Psoas muscle (tissue), 8 donors: ENCODE data around the gene COL8A1. TPM values are rescaled to one million over a fixed set of nuclear protein-coding genes. Genes with fewer than 3 reads are reported as not detected.
A peak's percentile ranks its signal among the peaks of the same experiment; 100 is the strongest.
"Not testable (repeated sequence)": the region's sequence is repeated elsewhere in the genome, so short reads cannot be mapped to it uniquely, and the experiment has no call there.

ENCODE experiments used
- ATAC-seq, 4 donors: fragments of 200-7000 bp; cut with Tn5 transposase; one replicate each; pipeline ENCODE4 v1.9.1; 2020; ENCODE audit warnings: moderate library complexity in 3 of 4, mild to moderate bottlenecking in 2 of 4
- DNase-seq, 2 donors: peaks; one replicate each; pipeline ENCODE4 v3.0.0-alpha.2; 2020
- H3K27ac ChIP-seq: fragments of 200-600 bp; one replicate; pipeline ENCODE4 v1.8.0; 2022
- H3K27me3 ChIP-seq, 3 donors: fragments of 200-600 bp in 1 of 3; one replicate each; pipeline versions ENCODE4 v1.6.1 to v1.8.0; 2013 to 2022; ENCODE audit warnings: low read length in 2 of 3, mild to moderate bottlenecking in 2 of 3, moderate library complexity in 1 of 3; ENCODE audit not compliant: insufficient read depth in 3 of 3
- H3K36me3 ChIP-seq, 2 donors: fragments of 200-600 bp in 1 of 2; one replicate each; pipeline versions ENCODE4 v1.6.1 to v1.8.0; 2013 to 2022; ENCODE audit warnings: low read depth in 1 of 2, mild to moderate bottlenecking in 1 of 2, moderate library complexity in 1 of 2; ENCODE audit not compliant: insufficient read depth in 1 of 2
- H3K4me1 ChIP-seq: fragments of 200-600 bp; one replicate; pipeline ENCODE4 v1.8.0; 2022
- H3K4me3 ChIP-seq: fragments of 200-600 bp; one replicate; pipeline ENCODE4 v1.8.0; 2022; ENCODE audit warnings: mild to moderate bottlenecking
- H3K9me3 ChIP-seq: fragments of 200-600 bp; one replicate; pipeline ENCODE4 v1.8.0; 2022
- WGBS, 3 donors: extraction: QIAGEN DNeasy Blood & Tissue Kit; methylation state at CpG; one replicate each; pipeline versions ENCODE4 v1.1.6 to v1.1.7; 2013; 5-methylcytosine and 5-hydroxymethylcytosine counted together
- intact Hi-C, 2 donors: fragments of 100-400 bp; cut with DNase I; formaldehyde crosslinking; loops; one replicate each; pipeline versions ENCODE4 v1.11.0 to v1.14.2; 2022
- polyA plus RNA-seq, 3 donors: library from polyadenylated mRNA; stranded (reverse); fragments of 200-250 nt; gene quantifications; one replicate each; pipeline ENCODE4 v1.2.3, GENCODE V29; 2013
- total RNA-seq, 4 donors: library from RNA; stranded (reverse); fragmentation: NEBNext Ultra II Directional in 2 of 4; extraction: Animal tissue kit (Norgen Biotek cat#: 25700) in 2 of 4; gene quantifications; one replicate each; pipeline versions ENCODE4 v1.2.1 to v1.2.4, GENCODE V29; 2021 to 2023
- TF ChIP-seq, protein P1 (sequence below): fragments of 200-600 bp; IDR thresholded peaks from one replicate; pipeline ENCODE4 v1.8.0; 2022; ENCODE audit warnings: antibody characterized with exemption
- donor health status: healthy with polysubstance abuse.
- donor health status: DM: no; HTN: no; CAD: no; lungs with moderate emphysema.
- donor health status: Bipolar disorder and iron deficiency.
- donor health status: healthy.
- donor health status: DM: yes; HTN: yes; CAD: no.
- donor health status: DM: no; HTN: no; CAD: no.
- donor health status: DM: no; HTN: no; CAD: no.
- donor health status: DM: yes; HTN: yes; CAD: no.

The COL8A1 gene
- total and polyA plus RNA-seq, 7 donors: 1.2 to 11.3 (median 2.3) TPM

DNA sequence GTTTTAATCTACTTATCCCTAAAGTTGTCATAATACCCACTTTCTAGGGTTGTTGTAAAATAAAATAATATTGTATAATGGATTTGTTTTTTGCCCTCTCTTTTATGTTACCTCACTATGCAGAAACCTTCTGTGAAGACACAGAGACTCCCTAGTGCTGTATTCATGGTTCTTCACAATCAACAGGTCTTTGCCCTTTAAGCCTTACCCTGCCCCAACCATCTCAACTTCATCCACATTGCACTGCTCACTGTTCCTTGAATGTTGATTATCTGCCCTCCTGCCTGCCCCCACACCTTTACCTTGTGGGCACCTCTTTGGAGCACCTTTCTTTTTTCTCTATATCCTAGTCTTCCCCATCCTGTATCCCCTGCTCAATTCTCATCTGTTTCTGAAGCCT lies 200.4 kb downstream of the COL8A1 start:
- Histone ChIP-seq H3K4me3 (no peak overlapping the region), H3K36me3 (peaks cover 0 to 7% of the 10 kb centered on the region in 2 donors), H3K27ac (peak overlapping the region; percentile 43), H3K27me3 (no peaks in the 10 kb centered on the region), H3K9me3 (no peaks in the 10 kb centered on the region), H3K4me1 (peaks cover 4% of the 10 kb centered on the region)
- ATAC-seq (no peak), DNase-seq (no peak)
- TF ChIP-seq, protein P1, sequence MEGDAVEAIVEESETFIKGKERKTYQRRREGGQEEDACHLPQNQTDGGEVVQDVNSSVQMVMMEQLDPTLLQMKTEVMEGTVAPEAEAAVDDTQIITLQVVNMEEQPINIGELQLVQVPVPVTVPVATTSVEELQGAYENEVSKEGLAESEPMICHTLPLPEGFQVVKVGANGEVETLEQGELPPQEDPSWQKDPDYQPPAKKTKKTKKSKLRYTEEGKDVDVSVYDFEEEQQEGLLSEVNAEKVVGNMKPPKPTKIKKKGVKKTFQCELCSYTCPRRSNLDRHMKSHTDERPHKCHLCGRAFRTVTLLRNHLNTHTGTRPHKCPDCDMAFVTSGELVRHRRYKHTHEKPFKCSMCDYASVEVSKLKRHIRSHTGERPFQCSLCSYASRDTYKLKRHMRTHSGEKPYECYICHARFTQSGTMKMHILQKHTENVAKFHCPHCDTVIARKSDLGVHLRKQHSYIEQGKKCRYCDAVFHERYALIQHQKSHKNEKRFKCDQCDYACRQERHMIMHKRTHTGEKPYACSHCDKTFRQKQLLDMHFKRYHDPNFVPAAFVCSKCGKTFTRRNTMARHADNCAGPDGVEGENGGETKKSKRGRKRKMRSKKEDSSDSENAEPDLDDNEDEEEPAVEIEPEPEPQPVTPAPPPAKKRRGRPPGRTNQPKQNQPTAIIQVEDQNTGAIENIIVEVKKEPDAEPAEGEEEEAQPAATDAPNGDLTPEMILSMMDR: no peak
- intact Hi-C loops: loop anchor here (5.0 to 10.0 kb wide), 2 partner anchors 419 to 496 kb away; partner anchors contain the start of gene NIT2 (in 1 of the 2)

DNA sequence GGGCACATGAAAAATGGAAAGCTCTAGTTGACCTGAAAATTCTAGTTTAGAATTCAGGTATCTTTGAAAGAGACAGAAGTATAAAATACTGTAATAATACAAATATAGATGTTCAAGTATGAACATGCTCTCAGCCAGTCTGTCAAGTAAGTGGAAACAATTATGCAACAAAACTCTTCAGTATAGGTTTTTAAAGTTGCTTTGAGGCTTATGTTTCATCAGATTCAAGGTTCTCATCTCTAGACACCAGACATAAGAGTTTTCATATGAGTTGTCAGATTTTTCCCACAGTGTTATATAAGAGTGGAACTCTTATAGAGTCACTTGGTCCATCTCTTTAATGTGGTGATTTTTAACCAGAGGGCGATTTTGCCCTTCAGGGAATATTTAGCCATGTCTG lies 201.2 kb downstream of the COL8A1 start:
- WGBS, 3 donors: 85 to 90% (median 88%) methylated on average over 1 of the region's 1 CpG
- Histone ChIP-seq H3K9me3 (no peaks in the 10 kb centered on the region), H3K27ac (peak overlapping the region; percentile 43), H3K27me3 (no peaks in the 10 kb centered on the region), H3K36me3 (peaks cover 0 to 7% of the 10 kb centered on the region in 2 donors), H3K4me3 (no peak overlapping the region), H3K4me1 (peaks cover 11% of the 10 kb centered on the region)
- TF ChIP-seq, protein P1: no peak
- no peak for DNase-seq
- intact Hi-C loops: loop anchor here (5.0 to 10.0 kb wide), 2 partner anchors 418 to 495 kb away; partner anchors contain the start of gene NIT2 (in 1 of the 2)
- no peak for ATAC-seq

DNA sequence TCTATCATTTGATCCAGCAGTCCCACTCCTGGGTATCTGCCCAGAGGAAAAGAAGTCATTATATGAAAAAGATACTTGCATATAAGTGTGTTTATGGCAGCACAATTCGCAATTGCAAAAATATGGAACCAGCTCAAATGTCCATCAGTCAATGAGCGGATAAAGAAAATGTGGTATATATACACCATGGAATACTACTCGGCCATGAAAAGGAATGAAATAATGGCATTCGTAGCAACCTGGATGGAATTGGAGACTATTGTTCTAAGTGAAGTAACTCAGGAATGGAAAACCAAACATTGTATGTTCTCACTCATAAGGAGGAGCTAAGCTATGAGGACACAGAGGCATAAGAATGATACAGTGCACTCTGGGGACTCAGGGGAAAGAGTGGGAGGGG lies 203.6 kb downstream of the COL8A1 start:
- H3K4me1 ChIP-seq: peaks cover 23% of the 10 kb centered on the region

DNA sequence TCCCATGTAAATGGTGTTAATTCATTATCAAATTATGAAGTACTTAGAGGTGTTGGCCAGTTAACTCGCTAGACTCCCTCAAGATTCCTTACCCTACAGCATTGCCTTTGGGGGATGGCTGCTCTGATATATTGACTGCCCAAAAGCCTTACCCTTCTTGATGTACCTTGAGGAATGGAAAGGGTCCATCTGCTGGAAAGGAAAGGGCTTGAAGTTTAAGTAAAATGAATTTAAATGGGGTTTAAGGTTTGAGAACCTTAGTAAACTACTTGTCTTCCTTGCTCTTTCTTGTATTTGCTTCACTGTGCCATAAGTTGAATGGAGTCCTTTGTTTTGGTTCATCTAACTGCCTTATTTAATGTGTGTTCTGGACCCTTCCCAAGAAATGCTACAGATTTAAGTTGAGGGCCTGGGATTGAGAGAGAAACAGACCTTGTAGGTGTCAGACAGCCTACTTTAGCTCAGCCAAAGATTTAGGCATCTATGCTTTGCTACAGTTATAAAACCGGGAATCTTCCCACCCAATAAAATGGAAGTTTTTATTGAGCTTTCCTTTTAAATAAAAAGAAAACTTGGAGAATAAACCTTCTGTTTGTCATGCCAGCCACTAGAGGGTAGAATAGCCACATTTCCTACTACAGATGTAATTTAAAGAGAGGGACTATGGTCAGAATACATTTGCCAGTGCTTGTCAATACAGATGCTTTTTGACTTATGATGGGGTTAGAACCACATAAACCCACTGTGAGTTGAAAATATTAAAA lies 204.6 kb downstream of the COL8A1 start:
- H3K4me1 ChIP-seq: peaks cover 31% of the 10 kb centered on the region
- peaks cover 0 to 1% of the 10 kb centered on the region in 2 donors for H3K36me3 ChIP-seq
- H3K27ac ChIP-seq: peak overlapping the region; percentile 65
- WGBS, 3 donors: 52 to 64% (median 56%) methylated on average over 2 of the region's 2 CpGs
- TF ChIP-seq, protein P1: peak; percentile 66
- DNase-seq (no peak), ATAC-seq (peak; percentile 57 to 79 (median 66))
- intact Hi-C loops: no loop called here
- H3K4me3 ChIP-seq: no peak overlapping the region
- H3K9me3 ChIP-seq: no peaks in the 10 kb centered on the region
- H3K27me3 ChIP-seq: no peaks in the 10 kb centered on the region

More for the DNA sequence above, 203.6 kb downstream of the COL8A1 start:
- H3K27ac ChIP-seq, H3K9me3 ChIP-seq, DNase-seq, H3K36me3 ChIP-seq, intact Hi-C loops, ATAC-seq, H3K27me3 ChIP-seq, H3K4me3 ChIP-seq: not testable (repeated sequence)
- 89 to 99% (median 90%) methylated on average over 4 of the region's 4 CpGs for WGBS, 3 donors

DNA sequence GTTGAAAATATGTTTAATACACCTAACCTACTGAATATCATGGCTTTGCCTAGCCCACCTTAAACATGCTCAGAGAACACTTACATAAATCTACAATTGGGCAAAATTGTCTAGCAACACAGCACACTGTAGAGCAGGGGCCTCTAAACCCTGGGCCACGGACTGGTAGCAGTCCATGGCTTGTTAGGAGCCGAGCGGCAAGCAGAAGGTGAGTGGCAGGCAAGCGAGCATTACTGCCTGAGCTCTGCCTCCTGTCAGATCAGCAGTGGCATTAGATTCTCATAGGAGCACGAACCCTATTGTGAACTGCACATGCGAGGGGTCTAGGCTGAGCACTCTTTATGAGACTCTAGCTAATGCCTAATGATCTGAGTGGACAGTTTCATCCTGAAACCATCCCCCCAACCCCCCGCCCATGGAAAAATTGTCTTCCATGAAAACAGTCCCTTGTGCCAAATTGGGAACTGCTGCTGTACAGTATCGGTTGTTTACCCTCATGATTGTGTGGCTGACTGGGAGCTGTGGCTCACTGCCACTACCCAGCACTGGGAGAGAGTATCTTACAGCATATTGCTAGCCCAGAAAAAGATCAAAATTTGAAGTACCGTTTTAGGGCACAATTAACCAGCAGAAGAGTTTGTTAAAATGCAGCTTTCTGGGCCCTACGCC lies 205.3 kb downstream of the COL8A1 start:
- no peaks in the 10 kb centered on the region for H3K36me3 ChIP-seq
- 54 to 59% (median 56%) methylated on average over 10 of the region's 10 CpGs for WGBS, 3 donors
- DNase-seq (no peak), ATAC-seq (peak; percentile 29 to 41 (median 31))
- H3K9me3 ChIP-seq: no peaks in the 10 kb centered on the region
- TF ChIP-seq, protein P1: no peak
- no peaks in the 10 kb centered on the region for H3K27me3 ChIP-seq
- intact Hi-C loops: no loop called here
- peaks cover 33% of the 10 kb centered on the region for H3K4me1 ChIP-seq
- peak overlapping the region; percentile 65 for H3K27ac ChIP-seq
- no peak overlapping the region for H3K4me3 ChIP-seq
